Smooth muscle cell of the brain vasculature (primary cell): Measurements from ENCODE around the gene FGD5.
"Not testable (repeated sequence)": the region's sequence is repeated elsewhere in the genome, so short reads cannot be mapped to it uniquely, and the experiment has no call there.

Experiments
- DNase-seq: peaks from one replicate; pipeline ENCODE4 v3.0.0-alpha.2; 2012; ENCODE audit warnings: low read depth, low spot score

FGD5 gene

DNA sequence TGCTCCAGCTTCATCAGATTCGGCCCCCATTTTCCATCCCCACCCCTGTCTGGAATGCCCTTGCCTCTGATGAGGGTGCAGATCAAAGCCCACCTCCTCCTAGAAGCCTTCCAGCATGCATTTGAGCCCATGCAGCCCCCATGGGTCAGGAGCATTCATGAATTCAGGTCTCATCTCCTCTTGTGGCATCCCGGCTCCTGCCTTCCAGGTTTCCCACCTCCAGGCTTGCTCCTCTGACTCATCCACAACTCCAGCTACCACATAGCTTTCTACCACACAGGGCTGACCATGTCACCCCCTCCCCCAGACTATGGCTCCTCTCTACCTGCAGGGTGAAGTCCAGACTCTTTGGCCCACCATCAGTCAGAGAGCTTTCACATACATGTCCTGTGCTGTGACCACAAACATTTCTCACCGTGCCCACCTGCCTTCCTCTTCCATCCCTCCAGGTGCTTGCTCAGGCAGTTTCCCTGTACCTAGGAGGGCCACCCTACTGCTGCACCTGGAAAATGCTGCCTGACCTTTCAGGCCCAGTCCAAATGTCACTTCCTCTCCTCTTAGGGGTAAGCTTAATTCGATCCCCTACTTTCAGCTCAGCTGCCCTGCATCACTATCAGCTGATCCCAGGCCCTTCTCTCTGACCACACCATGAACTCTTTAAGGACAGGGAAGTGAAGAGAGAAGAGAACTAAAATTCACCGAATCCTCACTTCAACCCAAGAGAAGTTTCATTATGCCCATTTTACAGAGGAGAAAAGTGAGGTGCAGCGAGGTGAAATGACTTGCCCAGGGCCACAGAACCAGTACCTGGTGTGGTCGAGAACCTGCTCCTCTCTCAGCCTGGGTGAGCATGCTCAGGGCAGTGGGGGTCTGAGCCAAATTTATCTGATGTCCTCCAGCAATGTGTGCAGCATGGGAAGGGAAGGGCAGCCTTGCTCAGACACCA, 13.7 kb upstream of the FGD5 start:
- no peak for DNase-seq

DNA sequence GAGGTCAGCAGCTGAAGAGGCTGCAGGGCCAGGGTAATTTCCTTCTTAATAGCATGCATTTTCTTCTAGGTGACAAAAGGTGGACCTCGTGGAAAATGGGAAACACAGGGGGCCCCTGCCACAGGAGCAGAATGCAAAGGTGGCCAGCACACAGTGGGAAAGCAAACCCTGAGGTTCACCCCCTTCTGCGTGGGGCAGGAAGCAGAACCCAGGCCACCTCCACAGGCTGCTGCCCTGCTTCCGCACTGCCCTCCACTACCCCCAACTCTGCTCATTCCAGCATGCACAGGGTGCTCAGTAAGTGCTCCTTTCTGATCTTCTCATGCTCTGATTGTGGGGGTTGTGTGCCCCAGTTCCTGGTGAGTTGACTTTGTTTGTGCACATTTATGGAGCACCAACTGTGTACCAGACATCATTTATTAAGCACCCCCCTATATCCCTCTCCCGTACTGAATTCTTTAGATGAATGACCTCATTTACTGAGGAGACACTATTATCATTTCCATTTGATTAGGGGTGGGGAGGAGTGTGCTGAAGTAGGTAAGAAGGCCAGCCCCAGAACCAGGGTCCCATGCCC, 12.7 kb upstream of the FGD5 start:
- DNase-seq = no peak

DNA sequence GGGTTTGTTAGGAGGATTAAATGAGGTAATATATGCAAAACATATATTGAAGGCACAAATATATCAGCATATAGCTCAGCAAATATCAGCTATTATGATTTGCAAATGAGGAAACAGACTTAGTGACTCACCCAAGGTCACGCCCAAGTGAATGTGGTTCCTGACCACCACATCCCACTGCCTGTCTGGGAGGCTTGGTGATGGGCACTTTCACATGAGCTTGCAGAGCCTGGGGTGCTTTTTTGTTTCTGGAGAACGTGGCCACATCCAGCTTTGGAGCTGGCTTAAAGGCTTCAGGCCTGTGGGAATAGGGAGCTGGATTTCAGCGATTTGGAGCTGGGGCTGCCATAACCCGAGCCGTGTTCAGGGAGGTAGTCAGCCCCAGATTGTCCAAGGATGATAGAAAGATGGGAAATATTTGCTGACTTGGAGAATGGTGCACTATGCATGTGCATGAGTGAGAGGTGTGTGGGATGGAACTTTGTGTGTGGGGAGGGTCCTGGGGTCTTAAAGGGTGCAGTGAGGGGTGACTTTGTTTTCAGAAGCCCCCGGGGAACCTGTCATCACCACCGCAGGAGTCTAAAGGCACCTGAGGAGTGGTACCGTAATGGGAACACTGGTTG, 12.0 kb upstream of the FGD5 start:
- no peak for DNase-seq

DNA sequence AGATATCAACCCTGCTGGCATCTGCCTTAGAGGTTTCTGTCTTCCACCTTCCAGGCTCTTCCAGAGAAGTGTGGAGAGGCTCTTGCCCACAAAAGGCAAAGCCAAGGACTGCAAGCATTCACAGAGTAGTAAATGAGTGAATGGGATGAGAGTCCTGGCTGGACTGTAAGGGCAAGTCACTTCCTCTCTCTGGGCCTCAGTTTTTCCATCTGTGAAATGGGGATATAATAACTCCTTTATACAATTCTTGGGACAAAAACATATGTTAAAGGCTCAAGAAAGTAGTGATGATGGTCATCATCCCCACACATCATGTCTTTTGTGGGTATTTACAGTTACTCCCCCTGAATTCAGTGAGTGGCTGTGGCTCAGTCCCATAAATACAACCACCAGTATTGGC, 10.7 kb upstream of the FGD5 start:
- DNase-seq = no peak

DNA sequence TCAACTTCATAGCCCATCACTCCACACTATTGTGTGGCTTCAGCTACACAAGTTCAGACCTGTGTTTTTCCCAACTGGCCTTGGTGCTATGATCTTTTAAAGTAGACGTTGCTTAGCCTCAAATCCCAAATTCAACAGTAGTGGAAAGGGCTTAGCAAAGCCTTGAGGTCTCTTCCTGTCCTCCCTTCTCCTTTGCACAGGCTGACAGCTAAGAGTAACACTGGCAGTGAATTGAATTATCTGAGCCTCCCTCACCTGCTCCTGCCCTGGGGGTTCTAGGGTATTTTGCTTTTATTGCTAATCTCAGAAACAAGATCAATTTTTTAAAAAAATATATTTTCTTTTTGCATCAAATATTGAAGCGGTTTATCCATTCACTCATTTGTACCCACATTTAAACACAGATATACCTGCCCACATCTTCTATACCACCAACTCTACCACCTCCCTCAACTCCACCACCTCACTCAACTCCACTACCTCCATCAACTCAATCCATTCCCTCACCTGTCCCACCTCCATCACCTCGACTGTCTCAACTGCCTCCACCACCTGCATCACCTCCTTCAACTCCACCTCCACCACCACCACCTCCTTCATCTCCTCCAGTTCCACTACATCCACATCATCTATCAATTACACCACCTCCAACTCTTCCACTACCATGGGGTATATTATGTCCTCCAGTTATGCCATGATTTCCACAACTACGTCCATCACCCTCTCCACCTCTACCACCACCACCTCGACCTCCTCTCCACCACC, 10.1 kb upstream of the FGD5 start:
- DNase-seq = no peak

DNA sequence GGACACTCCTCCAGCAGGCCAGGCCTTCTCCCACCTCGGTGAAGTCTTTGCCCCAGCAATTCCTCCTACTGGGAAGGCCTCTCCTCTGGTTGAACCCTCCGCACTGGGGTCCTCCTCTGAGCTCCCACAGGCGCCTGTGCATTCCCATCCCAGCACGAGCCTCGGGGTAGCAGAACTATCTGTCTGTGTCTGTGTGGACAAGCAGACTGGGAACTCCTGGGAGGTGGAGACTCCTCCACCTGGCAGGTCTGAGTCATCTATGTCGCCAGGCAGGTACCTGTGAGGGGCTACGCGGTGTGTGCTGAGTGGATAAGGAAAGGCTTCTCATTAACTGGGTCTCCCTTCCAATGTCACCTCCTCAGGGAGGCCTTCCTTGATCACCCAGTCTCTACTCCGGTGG, 9.2 kb upstream of the FGD5 start:
- DNase-seq = not testable (repeated sequence)

DNA sequence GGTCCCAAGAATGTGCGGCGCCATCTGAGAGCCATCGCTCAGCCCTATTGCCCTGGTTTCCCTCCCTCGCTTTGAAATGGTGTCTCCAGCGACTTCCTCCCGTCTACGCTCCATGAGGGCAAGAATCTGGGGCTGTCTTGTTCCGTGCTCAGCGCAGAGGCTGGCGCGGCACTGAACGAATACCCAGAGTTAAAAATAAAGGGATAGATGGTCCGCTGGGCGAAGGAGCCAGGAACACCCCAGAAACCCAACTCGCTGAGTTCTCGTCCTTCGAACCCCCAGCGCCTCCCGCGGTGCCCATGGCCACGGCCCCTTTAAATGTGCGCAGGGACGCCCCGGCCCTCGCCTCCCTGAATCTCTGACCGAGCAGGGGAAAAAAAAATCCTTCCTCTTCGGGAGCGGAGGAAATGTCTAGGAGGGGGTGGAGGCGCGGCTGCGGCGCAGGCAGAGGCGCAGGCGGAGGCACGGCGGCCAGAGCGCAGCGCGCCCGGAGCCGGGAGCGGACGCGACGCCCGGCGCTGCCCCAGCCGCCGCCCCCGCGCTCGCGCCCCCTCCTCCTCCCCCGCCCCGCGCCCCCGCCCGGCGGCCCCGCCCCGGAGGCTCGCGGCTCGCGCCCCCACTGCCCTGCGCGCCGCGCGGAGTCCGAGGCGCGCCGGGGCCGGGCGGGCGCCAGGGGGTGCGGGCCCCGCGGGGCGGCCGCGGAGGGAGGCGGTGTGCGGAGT, 8.5 kb upstream of the FGD5 start:
- DNase-seq = no peak

DNA sequence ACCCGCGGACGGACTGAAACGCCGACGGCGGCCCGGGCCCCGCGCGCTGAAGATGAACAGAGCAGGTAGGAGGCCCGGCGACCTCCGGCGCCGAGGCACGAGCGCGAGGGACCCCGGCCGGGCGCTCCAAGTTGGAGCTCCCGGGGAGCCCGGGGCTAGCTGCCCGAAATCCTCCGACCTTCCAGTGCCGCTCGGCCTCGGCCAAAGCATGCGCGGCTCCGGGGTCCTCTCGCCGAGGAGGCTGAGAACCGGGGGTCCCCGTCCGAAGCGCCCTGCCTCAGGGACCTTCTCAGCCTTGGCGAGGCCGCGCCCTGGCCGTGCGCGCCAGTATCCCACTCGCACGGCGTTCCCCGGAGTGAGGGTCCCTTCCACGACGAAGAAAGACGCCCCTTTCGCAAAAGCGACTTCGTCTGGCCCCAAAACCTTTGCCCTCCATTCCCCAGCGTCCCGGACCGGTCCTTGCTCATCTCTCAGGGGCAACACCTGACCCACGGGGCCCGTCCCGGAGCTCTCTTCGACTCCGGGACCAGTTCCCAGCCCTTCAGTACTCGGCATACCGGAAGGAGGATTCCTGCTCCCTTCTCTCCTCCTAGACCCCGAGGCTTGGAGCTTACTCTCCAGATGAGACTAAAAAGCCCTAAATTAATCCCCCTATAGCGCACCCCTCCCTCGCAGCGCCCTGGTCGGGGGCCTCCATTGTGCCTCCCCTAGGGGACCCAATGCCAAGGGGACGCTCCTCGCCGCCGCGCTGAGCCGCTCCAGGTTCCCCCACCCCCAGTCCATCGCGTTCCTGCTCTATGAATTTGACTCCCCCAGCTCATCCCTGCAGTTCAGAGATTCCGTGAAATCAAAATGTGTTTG, 7.7 kb upstream of the FGD5 start:
- no peak for DNase-seq

DNA sequence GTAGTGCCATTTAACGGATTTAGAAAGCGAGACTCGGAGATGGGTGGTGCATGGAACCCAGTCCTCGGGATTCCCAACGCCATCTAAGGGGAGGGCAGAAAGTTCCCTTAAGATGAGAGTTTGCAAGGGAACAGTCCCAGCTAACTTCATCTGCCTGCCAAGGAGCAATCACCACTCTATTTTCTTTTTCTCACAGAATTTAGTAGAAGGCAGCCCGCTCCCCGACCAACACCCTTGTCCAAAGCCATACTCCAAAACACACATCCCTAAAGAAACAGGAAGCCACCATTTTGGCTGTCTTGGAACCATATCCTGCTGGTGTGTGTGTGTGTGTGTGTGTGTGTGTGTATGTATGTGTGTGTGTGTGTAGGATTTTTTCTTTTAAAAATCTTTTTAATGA, 7.1 kb upstream of the FGD5 start:
- no peak for DNase-seq

DNA sequence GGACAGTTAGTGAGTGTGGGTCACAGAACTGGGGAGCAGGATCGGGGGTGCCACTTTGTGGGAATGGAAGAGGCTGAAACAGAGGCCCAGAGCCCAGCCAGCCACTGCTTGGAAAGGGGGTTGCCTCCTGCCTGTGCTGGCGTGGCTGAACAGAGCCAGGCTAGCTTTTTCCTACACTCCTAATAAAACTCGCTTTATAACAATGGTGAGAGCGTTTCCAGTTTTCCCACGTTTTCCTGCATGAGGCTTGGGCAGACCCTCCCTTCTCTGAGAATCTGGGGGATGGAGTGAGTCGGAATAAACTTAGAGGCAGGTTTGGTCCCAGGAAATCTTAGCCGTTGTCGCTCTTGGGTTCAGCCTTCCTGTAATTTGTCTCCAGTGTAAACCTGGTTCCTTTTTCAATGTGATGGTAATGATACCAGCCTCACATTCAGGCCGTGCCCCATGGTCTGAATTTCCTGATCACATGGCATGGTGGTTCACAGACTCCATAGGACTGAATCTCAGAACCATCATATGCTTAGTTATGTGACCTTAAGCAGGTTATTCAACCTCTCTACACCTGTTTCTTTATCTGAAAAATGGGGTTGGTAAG, 6.5 kb upstream of the FGD5 start:
- DNase-seq = no peak

DNA sequence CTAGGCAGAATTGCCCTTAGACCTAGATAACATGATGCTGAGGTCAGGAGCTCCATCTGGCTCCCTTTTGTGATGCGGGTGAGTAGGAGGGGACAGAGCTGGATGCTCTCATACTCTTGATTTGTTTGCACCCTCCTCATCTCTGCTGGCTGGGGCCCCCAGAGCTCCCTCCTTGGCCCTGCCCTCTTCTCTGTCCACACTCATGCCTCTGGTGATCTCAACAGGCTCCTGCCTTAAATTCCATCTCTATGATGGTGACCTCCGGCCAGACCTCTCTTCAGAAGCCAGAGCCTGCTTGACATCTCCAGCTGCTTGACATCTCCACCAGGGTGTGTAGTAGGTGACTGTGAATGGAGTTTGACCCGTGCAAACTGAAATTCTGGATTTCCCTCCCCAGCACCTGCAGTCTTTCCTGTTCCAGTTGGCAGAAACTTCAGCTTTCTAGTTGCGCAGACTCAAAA, 4.3 kb upstream of the FGD5 start:
- no peak for DNase-seq

DNA sequence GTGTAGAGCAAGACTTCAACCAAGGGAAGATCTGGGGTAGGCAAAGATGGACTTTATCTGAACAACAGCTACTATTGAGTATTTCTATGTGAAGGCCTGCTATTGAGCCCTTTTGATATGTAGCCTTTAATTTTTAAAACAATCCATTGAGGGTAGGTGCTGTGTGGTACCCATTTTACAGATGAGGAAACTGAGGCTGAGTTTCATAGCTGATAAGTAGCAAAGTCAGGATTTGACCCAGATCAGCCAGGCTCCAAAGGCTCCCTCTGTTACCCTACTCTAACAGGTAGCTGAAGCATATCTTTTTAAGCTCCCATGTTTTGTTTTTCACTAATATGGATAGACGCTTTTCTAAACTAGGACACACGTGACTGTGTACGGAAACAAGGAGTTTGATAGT, 2.4 kb upstream of the FGD5 start:
- no peak for DNase-seq

DNA sequence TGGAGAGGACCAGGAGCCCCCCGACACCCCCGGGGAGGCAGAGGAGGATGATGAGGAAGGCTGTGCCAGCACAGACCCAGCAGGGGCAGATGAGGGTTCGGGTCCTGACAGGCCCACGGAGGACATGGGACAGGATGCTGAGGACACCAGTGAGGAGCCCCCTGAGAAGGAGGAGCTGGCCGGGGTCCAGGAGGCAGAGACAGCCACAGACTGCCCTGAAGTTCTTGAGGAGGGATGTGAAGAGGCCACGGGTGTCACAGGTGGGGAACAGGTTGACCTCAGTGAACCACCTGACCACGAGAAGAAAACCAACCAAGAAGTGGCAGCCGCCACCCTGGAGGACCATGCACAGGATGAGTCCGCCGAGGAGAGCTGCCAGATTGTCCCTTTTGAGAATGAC, 909 bp downstream of the FGD5 start:
- DNase-seq = no peak

DNA sequence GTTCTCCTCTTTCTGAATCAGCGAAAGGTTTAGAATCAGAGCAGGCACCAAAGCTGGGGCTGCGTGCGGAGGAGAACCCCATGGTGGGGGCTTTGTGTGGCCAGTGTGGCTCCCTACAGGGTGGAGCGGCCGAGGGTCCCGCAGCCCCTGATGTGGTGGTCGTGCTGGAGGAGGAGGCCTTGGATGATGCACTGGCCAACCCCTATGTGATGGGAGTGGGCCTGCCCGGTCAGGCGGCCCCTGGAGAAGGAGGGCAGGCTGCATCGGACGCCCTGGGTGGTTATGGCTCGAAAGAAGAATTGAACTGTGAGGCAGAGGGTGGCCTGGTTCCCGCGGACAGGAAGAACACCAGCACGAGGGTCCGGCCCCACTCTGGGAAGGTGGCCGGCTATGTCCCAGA, 1.4 kb downstream of the FGD5 start:
- DNase-seq = no peak

DNA sequence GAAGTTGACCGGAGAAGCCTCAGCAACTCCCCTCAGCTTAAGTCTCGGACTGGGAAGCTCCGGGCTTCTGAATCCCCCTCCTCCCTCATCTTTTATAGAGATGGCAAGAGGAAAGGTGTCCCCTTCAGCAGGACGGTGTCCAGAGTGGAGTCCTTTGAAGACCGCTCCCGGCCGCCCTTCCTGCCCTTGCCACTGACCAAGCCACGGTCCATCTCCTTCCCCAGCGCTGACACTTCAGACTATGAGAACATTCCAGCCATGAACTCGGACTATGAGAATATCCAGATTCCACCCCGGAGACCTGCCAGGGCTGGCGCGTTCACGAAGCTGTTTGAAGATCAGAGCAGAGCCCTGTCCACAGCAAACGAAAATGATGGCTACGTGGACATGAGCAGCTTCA, 2.4 kb downstream of the FGD5 start:
- DNase-seq = no peak

DNA sequence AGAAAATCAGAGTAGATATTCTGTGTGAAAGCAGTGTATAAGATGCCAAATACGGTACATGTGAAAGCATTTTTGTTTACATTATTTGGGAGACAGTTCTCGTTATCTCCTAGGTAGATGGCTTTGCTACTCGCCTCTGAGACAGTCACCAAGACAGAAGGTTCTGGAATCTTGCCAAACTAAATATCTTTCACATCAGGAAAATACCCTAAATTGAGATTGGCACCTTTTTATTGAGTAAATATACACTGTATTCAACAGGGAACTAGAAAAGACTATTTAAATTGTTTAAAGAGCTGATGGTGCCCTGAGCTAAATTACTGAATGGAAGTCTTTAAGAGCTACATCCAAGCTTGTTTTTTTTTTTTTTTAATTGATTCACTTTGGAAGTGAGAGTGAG, 3.4 kb downstream of the FGD5 start:
- no peak for DNase-seq

DNA sequence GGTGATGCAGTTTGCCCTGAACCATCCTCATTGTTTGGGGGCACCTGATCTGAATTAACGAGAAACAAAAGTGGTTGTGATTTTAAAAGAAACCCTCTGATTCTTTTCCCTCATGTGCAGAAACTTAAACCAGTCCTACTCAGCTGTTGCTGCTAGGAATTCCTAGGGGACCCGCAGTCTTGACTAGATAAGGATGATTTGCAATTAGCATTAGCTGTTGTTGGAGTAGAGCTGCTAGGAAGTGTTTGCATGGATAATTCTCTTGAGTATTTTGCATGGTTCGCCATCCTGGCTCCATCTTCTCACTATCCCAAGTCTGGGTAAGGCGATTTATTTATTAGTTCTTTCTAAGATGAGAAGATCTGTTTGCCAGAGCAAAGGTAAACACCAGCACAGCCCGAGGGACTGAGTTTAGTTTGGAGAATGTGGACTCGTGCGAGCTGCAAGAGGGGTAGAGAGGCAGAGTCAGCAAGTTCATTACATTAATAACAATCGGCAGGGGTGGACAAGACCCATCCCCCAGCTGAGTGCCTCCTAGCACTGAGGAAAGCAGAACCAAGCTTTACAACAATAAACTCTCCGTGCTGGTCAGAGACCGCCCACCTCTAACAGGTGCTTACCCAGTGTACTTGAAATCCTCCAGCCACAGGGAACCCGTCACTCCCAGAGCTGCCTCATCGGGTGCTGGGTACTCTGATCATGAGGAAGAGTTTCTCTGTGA, 4.1 kb downstream of the FGD5 start:
- no peak for DNase-seq

DNA sequence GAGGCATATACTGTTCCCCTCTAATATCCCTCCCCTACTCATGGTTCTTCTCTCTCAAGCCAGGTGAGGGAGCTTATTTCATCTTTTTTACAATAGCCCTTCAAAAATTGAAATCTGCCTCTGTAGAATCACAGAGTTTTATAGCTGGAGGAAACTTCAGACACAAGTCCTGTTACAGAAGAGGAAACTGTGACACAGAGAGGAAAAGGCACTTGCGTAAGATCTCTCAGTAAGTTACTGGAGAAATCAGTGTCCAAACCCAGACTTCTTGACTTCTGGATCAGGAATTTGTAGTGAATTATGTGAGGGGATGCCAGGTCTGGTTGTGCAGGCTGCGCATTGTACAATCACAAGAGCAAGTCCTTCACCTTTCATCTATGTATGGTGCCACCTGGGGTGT, 4.6 kb downstream of the FGD5 start:
- DNase-seq = no peak

DNA sequence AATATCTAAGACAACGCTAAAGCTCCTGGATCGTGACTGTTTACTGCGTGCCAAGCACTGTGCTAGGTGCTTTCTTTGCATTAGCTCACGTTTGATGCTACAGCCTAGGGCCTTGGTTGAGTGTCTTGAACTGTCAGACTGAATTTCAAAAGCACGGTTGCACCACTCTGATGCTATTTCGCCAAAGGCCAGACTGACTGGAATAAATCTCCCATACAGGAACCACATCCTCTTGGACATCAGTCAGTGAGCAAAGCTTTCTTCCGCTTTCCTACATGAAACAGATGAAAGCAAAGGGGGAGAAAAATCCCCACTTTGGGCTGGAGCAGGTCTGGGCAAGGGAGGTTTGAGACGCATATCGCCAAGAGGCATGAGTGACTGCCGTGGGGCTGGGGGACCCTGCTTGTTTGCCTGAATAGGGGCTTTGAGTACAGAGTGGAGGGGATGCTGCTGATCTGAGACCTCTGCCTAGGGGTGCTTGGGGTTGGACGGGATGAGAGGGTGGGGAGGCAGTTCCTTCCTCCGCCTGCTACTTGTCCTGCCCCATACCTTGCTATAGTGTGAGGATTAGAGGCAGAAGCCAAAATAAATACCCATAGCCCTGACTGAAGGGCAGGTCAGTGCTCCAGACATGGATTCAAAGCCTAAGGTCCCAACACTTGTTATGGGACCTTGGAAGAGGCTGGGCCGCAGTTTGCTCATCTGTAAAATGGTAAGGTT, 5.3 kb downstream of the FGD5 start:
- DNase-seq = no peak
